Cortex of kidney (tissue), 1 donor: ENCODE data around the gene BTBD9.

ENCODE experiments used
- DNase-seq: peaks from one replicate; lab custom pipeline; 2025; lab: John Stamatoyannopoulos, UW

Gene BTBD9

DNA sequence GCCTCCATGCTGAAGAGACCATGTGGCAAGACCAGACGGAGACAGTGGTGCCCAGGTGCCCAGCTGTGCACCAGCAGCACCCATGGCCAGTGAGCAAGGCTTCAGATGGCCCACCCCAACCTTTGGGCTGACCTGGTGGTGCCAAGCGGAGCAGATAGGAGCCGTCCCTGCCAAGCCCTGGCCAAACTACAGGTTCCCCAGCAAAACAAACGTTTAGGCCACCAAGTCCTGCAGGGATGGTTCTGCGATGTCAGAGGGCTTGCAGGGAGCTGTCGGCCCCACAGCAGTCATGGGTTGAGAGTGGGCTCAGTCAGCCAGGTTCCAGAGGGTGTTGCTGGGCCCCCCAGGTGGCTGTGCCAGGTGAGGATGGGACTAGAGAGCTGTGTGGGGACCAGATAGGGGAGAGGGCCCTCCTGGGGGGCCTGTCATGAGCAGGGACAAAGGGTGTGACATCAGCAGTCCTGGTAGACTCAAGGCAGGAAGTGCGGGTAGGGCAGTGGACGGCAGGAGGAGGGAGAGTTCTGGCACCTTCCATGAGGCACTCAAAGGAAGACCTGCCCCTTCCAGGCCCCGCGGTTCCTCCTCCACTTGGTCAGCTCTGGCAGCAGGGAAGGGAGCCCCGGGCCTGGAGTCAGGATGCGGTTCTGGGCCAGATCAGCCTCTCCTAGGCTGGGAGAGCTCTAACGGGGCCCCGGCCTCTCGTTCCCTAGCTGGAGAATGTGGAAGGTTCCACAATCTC, 477.8 kb downstream of the BTBD9 start:
- no peak for DNase-seq

- DNase-seq = no peak
Measured at GRCh38 chr6:38161331-38161730, 478.4 kb downstream of the BTBD9 start.

DNA sequence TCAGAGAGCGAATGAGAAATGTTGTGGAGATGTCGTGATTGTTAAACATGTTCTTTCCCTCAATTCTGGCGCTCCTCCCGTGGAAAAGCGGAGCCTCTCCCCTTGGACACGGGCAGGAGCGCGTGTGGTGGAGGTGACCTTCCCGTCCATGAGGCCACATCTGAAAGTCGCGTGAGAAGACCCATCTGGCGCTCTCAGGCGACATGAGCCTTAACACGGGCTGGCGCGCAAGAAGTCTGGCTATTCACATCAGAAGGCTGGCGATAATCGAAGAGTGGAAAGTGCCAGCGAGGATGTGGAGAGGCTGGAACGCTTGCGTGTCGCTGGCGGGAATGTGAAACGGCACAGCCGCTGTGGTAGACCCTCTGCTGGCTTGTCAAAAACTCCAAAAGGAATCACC, 478.9 kb downstream of the BTBD9 start:
- no peak for DNase-seq

- DNase-seq = no peak
Measured at GRCh38 chr6:38159596-38159995, 480.1 kb downstream of the BTBD9 start.

GRCh38 chr6:38158762-38159350, 480.9 kb downstream of the BTBD9 start:
- DNase-seq = no peak

- DNase-seq = no peak
Measured at GRCh38 chr6:38157905-38158304, 481.8 kb downstream of the BTBD9 start.

DNA sequence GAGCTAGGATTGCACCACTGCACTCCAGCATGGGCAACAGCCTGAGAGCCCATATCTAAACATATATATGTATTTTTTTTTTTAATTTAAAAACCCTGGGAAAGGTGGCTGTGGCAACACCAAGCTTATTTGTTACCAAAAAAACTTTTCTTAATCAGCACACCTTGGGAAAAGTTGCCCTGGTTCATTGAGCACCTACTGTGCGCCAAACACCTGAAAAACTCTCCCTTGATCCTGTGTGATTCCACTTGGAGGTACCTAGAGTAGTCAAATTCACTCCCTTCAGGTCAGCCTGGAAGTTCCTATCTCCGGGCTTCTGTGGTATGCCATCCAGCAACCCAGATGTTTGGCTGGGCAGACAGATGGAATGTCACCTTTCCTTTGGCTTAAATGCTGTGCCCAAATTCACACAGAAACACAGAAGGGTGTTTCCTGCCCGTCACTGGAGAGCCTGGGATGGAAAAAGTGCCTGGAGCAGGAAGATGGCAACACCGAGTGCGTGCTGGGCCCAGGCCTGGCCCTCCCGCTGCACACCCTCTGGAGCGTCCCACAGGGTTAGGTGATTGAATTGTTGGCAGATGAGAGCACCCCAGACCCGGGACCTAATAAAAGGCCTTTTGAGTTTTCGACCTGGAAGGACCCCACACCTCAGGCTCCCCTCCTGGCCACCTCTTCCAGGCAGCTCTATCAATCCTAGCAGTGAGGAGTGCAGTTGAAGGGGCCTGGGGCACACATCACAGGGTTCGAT, 482.7 kb downstream of the BTBD9 start:
- DNase-seq = no peak

GRCh38 chr6:38155621-38156204, 484.0 kb downstream of the BTBD9 start:
- DNase-seq = no peak

DNA sequence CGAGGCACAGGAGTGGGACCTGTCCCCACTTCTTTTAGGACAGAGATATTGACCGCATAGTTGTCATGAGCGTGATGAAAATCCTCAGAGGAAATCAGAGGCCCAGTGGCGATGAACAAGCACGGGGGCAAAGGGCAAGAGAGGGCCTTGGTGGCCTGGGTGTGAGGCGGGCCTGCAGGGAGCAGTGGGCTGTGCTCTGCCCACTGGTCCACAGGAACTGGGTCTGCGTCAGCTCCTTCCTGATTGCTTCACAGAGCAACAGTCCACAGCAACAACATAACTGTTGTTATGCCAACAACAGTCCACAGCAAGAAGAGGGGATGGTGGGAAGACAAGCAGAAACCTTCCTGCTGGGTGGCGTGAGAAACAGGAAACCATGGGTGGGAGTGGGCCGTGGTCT, 484.6 kb downstream of the BTBD9 start:
- no peak for DNase-seq

DNA sequence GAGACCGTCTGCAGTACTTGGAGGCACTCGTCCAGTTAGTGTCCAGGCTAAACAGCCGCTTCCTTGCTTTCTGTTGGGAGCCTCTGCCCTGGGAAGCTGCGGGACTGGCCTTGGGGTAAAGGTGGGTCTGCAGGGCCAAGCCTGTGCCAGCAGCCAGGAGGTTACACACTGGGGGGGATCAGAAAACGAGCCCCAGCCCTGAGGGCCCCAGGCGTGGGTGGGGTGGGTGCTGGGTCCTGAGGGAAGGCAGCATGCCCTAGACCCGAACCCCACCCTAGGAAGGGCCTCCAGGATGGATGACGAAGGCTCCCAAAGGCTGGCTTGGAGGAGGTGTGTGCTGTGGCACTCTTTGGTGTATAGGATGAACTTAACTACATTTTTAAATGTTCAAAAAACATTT, 485.0 kb downstream of the BTBD9 start:
- DNase-seq = no peak

GRCh38 chr6:38153798-38154345, 485.9 kb downstream of the BTBD9 start:
- DNase-seq = no peak

DNA sequence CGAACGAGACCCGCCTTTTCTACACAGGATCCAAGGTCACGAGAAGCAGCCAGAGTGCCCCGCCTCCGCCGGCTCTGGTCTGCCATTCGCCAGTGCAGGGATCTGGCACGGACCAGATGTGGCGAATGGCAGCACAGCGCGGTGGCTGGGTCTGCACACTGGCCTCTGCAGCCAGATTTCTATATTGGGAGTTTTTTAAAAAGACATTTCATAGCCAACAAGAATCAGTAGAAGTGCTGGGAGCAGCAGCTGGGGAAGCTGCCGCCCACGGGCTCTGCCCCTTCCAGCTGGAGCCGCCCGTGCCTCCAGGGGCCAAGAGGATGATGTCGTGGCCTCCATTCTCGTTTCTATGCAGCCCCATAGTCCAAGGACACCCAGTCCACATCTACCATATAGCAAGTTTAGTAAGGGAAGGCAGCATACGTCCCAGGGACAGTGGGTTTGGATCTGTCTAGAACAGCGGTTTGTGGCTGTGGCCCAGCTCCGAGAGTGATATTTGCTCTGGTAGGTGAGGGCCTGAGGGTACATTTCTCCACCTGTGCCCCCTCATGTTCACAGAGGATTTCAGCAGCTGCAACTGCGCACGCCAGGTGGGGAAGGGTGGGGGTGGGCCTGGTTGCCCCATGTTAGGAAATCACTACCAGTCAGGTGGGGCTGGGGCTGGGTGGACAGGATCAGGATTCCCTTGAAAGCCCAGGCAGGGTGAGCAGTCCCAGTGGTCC, 486.5 kb downstream of the BTBD9 start:
- DNase-seq = no peak

DNA sequence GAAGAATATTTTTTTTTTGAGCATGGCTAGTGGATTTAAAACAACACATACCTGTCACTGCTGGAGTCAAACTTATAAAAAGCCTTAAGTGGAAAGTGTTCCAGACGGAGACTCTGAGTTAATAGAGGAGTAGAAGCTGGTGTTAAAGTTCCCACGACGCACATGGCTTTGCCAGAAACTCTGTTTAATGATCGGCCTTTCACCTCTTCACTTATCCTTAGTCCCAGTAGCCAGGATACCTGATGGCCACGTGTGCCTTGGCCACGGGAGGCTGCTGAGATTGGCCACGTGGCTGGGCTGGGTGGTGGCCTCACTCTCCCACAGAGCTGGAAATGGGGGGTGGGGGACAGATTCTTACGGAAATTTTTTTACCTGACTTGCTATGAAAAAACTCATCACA, 487.1 kb downstream of the BTBD9 start:
- DNase-seq = no peak

DNA sequence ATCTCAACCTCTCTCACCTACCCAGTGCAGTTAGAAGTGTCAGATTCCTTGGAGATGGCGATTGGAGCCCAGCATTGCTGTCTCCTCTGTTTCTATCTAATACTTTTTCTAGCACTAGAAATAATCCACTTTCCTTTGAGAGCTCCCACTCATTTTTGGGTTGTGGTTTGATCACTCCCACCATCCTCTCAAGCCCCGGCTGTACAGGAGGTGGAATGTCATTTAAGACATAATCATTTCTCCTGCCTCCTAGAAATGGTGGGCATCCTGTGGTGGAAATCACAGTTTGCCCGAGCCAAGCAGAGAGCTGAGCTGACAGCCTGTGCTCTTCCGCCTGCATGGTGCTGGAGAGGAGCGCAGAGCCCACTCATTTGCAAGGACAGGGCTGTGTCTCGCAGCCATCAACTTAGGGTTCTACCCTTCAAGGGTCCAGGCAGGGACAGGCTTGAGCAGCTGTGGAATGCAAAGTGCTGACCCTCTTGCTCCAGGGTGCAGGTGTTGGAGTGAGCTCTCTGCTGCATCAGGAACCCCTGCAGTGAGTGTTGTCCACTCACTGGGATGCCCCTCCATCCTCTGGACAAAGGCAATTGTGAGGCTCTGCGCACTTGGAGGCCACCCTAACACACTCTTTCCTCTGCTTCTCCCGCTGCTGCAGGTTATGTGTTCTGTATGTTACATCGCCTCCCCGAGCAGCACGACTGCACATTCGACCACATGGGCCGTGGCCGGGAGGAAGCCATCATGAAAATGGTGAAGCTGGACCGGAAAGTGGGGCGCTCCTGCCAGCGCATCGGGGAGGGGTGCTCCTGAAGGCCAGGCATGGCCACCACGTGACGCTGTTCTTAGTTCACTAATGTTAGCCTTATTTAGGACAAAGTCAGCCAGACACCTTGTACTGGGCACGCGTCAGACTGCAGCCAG, 487.9 kb downstream of the BTBD9 start:
- DNase-seq = no peak

GRCh38 chr6:38150681-38151296, 488.9 kb downstream of the BTBD9 start:
- no peak for DNase-seq

DNA sequence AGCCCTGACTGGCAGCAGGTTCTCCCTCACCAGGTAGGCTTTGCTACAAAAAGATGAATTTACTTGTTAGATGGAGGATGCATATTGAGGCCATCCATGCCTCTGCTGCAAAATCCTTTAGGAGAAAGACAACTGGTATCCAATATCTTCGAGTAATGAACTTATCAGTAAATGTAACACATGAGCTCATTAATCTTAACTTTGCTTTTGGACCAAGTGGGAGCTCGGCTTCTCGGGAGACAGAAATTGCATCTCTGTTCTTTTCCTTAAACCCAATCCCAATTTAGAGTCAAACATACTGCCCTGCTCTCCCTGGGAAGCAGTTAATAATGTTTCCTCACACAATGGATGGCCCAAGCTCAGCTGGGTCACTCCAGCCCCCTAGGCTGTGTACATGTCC, 489.7 kb downstream of the BTBD9 start:
- no peak for DNase-seq

DNA sequence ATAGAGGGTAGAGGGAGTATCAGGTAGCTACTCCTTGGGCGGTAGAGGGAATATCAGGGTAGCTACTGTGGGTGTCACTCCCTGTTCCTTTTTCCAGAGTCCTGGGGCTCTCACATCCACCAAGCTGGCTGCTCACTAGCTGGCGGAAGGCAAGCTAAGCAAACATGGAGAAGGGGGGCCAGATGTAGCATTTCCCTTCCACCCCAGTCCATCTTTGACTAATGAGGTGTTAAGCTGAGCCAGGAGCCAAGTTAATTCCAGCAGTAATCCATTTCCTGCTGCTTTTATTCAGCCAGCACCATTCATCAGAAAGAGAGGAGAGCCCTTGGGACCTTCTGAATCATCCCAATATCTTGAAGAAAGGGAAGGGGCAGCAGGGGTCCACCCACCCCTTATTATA, 490.2 kb downstream of the BTBD9 start:
- DNase-seq = no peak

DNA sequence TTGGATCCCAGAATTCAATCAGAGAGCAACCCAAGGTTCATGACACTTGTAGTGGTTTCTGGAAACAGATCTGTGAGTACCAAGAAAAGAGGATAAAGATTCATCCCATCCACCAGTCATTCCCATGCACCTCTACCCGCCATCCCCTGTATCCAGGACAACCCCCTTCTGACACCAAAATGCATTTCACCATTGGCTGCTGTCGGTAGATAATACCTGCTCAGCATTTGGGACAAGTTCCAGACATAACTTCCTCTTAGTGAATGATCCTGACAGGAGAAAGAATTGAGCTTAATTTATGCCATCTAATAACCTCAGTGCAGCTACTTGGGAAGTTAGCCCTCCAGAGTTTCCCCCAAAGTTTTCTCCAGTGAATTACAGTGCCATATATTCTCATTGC, 491.1 kb downstream of the BTBD9 start:
- DNase-seq = no peak

GRCh38 chr6:38146734-38147027, 493.0 kb downstream of the BTBD9 start:
- DNase-seq = no peak

GRCh38 chr6:38146021-38146733, 493.6 kb downstream of the BTBD9 start:
- DNase-seq = no peak
